Gastrocnemius medialis (tissue), 4 donors: ENCODE data around the gene NAA16.

Experiments used
- POLR2A ChIP-seq, 2 donors: fragments of 450-650 bp; IDR thresholded peaks; one replicate each; pipeline ENCODE4 v1.6.1; 2017; ENCODE audit warnings: antibody characterized with exemption in 2 of 2, mild to moderate bottlenecking in 2 of 2, moderate library complexity in 2 of 2
- TF ChIP-seq, protein P1 (sequence below), 5 experiments: fragments of 450-650 bp in 3 of 5; fragments of 200-600 bp in 2 of 5; sonication (generic) in 2 of 5; IDR thresholded peaks in 4 of 5; conservative IDR thresholded peaks in 1 of 5; 1 replicate in 4 of 5; 2 replicates in 1 of 5; pipeline ENCODE4 v1.5.1; 2016 to 2019; ENCODE audit warnings: antibody characterized with exemption in 5 of 5, mild to moderate bottlenecking in 3 of 5, moderate library complexity in 3 of 5

GRCh38 chr13:41403983-41404382 lies 92.9 kb downstream of the NAA16 start:
- TF ChIP-seq POLR2A (IDR thresholded peaks at IDR 0.05) = no peak
- TF ChIP-seq, protein P1, sequence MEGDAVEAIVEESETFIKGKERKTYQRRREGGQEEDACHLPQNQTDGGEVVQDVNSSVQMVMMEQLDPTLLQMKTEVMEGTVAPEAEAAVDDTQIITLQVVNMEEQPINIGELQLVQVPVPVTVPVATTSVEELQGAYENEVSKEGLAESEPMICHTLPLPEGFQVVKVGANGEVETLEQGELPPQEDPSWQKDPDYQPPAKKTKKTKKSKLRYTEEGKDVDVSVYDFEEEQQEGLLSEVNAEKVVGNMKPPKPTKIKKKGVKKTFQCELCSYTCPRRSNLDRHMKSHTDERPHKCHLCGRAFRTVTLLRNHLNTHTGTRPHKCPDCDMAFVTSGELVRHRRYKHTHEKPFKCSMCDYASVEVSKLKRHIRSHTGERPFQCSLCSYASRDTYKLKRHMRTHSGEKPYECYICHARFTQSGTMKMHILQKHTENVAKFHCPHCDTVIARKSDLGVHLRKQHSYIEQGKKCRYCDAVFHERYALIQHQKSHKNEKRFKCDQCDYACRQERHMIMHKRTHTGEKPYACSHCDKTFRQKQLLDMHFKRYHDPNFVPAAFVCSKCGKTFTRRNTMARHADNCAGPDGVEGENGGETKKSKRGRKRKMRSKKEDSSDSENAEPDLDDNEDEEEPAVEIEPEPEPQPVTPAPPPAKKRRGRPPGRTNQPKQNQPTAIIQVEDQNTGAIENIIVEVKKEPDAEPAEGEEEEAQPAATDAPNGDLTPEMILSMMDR (IDR thresholded peaks at IDR 0.05 in 4 of 5, conservative IDR thresholded peaks at IDR 0.05 in 1 of 5) = no peak
